Spinal cord (tissue), 10 donors: Measurements from ENCODE around the gene TDRD10. TPM values are rescaled to one million over a fixed set of nuclear protein-coding genes. Genes with fewer than 3 reads are reported as not detected.

Source experiments
- DNase-seq, 6 donors: peaks; one replicate each; pipeline versions ENCODE4 v3.0.0 to v3.0.0-alpha.2; 2013 to 2015; ENCODE audit warnings: low spot score in 6 of 6, low read depth in 4 of 6
- H3K27ac ChIP-seq: one replicate; pipeline ENCODE4 v1.5.1; 2013; ENCODE audit warnings: low read depth, low read length, control low read depth
- H3K27me3 ChIP-seq: one replicate; pipeline ENCODE4 v1.6.1; 2013; ENCODE audit warnings: low read length; ENCODE audit not compliant: control insufficient read depth, insufficient read depth
- H3K36me3 ChIP-seq: one replicate; pipeline ENCODE4 v1.6.1; 2013; ENCODE audit warnings: low read length; ENCODE audit not compliant: control insufficient read depth, insufficient read depth
- H3K4me1 ChIP-seq: one replicate; pipeline ENCODE4 v1.6.1; 2013; ENCODE audit warnings: low read length; ENCODE audit not compliant: control insufficient read depth, insufficient read depth
- H3K4me3 ChIP-seq: one replicate; pipeline ENCODE4 v1.5.1; 2013; ENCODE audit warnings: low read depth, low read length, control low read depth
- H3K9me3 ChIP-seq: one replicate; pipeline ENCODE4 v1.6.1; 2013; ENCODE audit warnings: low read length; ENCODE audit not compliant: control insufficient read depth, insufficient read depth
- WGBS: methylation state at CpG from one replicate; pipeline ENCODE4 v1.1.5; 2013; ENCODE audit warnings: missing lambda C conversion rate; ENCODE audit not compliant: insufficient coverage; 5-methylcytosine and 5-hydroxymethylcytosine counted together
- polyA plus RNA-seq, 2 donors: library from polyadenylated mRNA; unstranded; fragments of 120-200 nt; gene quantifications; one replicate each; pipeline ENCODE4 v1.2.1, GENCODE V29; 2013; ENCODE audit not compliant: insufficient read length in 2 of 2
- total RNA-seq, 2 donors: library from RNA; depleted of rRNA in 1 of 2; stranded (reverse); fragments of 120-200 nt in 1 of 2; fragments of >200 nt in 1 of 2; gene quantifications; one replicate each; pipeline versions ENCODE4 v1.2.3 to v1.2.4, GENCODE V29; 2013 to 2014
- donor health status: healthy.

The TDRD10 gene
- total and polyA plus RNA-seq, 4 donors: 0.40 to 3.1 (median 1.5) TPM

DNA sequence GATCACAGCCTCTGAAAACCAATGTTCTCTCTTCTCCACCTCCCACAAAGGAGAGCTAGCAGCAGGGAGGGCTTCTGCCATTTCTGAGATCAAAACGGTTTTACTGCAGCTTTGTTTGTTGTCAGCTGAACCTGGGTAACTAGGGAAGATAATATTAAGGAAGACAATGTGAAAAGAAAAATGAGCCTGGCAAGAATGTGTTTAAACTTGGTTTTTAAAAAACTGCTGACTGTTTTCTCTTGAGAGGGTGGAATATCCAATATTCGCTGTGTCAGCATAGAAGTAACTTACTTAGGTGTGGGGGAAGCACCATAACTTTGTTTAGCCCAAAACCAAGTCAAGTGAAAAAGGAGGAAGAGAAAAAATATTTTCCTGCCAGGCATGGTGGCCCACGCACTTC lies 35.8 kb upstream of the TDRD10 start:
- no peaks in the 10 kb centered on the region for H3K36me3 ChIP-seq
- peak overlapping the region; percentile 67 for H3K27ac ChIP-seq
- no peak overlapping the region for H3K4me3 ChIP-seq
- H3K4me1 ChIP-seq: peaks cover 22% of the 10 kb centered on the region
- H3K9me3 ChIP-seq: no peaks in the 10 kb centered on the region
- 45% methylated on average over 2 of the region's 3 CpGs for WGBS
- peak in 1 of 6 donors; percentile 14 for DNase-seq
- no peaks in the 10 kb centered on the region for H3K27me3 ChIP-seq

GRCh38 chr1:154466921-154467417 lies 35.0 kb upstream of the TDRD10 start:
- no peak overlapping the region for H3K27ac ChIP-seq
- H3K36me3 ChIP-seq: no peaks in the 10 kb centered on the region
- H3K27me3 ChIP-seq: no peaks in the 10 kb centered on the region
- no peaks in the 10 kb centered on the region for H3K9me3 ChIP-seq
- WGBS: no CpG with 5 or more reads among the region's 8 CpGs
- H3K4me1 ChIP-seq: peaks cover 22% of the 10 kb centered on the region
- H3K4me3 ChIP-seq: no peak overlapping the region
- DNase-seq: no peak

DNA sequence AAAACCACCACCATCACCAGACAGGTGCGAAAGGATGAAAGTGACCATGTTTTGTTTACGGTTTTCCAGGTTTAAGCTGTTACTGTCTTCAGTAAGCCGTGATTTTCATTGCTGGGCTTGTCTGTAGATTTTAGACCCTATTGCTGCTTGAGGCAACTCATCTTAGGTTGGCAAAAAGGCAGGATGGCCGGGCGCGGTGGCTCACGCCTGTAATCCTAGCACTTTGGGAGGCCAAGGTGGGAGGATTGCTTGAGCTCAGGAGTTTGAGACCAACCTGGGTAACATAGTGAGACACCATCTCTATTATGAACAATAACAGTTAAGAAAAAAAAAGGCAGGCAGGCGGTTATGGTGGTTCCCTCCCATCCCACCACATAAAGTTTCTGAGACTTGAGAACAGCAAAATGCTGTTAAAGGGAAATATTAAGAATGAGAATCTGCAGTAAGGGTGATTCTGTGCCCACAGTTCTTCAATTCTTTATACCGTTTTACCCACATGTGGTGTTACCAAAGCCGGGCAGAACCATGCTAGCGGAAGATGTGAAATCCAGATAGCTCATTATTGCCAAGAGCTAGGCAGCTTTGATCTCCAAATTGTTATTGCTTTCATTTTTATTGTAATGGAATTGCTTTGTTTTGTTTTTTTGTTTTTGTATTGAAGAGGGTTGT lies 34.5 kb upstream of the TDRD10 start:
- H3K9me3 ChIP-seq: no peaks in the 10 kb centered on the region

DNA sequence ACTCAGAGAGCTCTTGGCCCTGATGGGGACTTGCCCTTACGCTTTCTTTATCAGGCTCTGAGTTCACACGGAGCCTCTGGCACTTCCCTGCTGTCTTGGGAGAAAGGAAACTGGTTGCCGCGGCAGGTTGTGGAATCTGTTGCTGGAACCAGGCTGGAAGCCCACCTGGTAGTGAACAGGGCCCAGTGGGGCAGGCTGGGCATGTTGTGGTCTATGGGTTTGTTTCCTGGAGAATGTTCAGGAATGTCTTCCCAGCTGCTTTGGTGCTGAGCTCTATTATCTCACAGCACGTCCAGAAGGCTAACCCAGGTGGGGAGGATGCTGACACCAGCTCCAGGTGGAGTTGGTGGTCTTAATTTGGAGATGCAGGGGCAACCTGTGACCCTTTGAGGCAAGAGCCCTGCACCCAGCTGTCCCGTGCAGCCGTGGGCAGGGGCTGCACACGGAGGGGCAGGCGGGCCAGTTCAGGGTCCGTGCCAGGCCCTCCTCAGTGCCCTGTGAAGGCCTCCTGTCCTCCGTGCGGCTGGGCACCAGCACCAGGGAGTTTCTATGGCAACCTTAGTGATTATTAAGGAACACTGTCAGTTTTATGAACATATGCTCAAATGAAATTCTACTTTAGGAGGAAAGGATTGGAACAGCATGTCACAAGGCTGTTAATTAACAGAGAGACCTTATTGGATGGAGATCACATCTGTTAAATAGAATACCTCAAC lies 33.3 kb upstream of the TDRD10 start:
- H3K4me3 ChIP-seq: no peak overlapping the region
- no peaks in the 10 kb centered on the region for H3K27me3 ChIP-seq
- H3K27ac ChIP-seq: no peak overlapping the region
- H3K4me1 ChIP-seq: peaks cover 18% of the 10 kb centered on the region
- 49% methylated on average over 9 of the region's 12 CpGs for WGBS
- no peaks in the 10 kb centered on the region for H3K9me3 ChIP-seq
- DNase-seq: peak in 2 of 6 donors; percentile 23 to 64
- no peaks in the 10 kb centered on the region for H3K36me3 ChIP-seq

More for the DNA sequence above, 34.5 kb upstream of the TDRD10 start:
- no peak for DNase-seq
- H3K27ac ChIP-seq: no peak overlapping the region
- no peaks in the 10 kb centered on the region for H3K27me3 ChIP-seq
- WGBS: 94% methylated on average over 7 of the region's 11 CpGs
- peaks cover 22% of the 10 kb centered on the region for H3K4me1 ChIP-seq
- no peak overlapping the region for H3K4me3 ChIP-seq
- no peaks in the 10 kb centered on the region for H3K36me3 ChIP-seq

DNA sequence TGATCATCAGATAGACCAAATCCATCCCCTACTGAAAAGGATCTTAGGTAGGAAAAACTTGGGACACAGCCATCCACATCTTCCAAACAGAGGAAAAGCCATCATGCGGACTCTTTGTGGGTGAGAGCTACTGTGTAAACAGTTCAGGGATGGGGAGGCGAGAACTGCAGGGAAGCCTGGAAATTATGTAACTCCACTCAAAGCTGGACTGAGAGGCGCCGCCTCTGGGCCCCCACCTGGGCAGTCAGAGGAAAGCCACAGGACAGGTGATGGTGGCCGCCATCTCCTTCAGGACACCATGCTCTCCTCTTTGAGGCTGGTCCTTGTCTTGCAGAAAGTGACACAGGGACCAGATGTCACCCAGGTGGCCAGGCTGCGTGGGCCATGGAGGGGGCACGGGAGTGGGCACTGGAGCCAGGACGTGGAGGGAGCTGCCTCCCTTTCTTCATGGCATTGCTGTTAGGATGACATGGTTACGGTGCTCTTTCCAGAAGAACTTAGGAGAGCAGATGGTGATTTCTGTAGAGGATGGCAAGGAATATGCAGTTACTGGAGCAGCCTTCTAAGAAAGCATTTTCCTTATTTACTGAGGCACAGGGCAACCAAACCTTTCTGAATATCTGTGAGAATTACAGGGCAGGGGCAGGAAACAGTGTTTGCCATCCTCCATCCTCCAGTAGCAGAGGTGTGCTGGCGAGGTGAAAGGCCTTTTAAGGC lies 32.0 kb upstream of the TDRD10 start:
- H3K36me3 ChIP-seq: no peaks in the 10 kb centered on the region
- no peaks in the 10 kb centered on the region for H3K9me3 ChIP-seq
- peak in 1 of 6 donors; percentile 22 for DNase-seq
- peaks cover 27% of the 10 kb centered on the region for H3K4me1 ChIP-seq
- no peaks in the 10 kb centered on the region for H3K27me3 ChIP-seq
- 86% methylated on average over 7 of the region's 10 CpGs for WGBS
- no peak overlapping the region for H3K4me3 ChIP-seq
- H3K27ac ChIP-seq: no peak overlapping the region

GRCh38 chr1:154471304-154471703 lies 30.7 kb upstream of the TDRD10 start:
- 94% methylated on average over 2 of the region's 2 CpGs for WGBS
- Histone ChIP-seq H3K27ac (no peak overlapping the region), H3K36me3 (no peaks in the 10 kb centered on the region), H3K4me1 (peaks cover 25% of the 10 kb centered on the region), H3K9me3 (no peaks in the 10 kb centered on the region), H3K4me3 (no peak overlapping the region), H3K27me3 (no peaks in the 10 kb centered on the region)
- no peak for DNase-seq

GRCh38 chr1:154474802-154475201 lies 27.2 kb upstream of the TDRD10 start:
- DNase-seq: peak in 5 of 6 donors; percentile 44 to 91 (median 71)
- no peaks in the 10 kb centered on the region for H3K27me3 ChIP-seq
- no peaks in the 10 kb centered on the region for H3K9me3 ChIP-seq
- no peak overlapping the region for H3K4me3 ChIP-seq
- H3K36me3 ChIP-seq: no peaks in the 10 kb centered on the region
- WGBS: 43% methylated on average over 1 of the region's 3 CpGs
- peak overlapping the region; percentile 47 for H3K27ac ChIP-seq
- H3K4me1 ChIP-seq: peaks cover 15% of the 10 kb centered on the region

DNA sequence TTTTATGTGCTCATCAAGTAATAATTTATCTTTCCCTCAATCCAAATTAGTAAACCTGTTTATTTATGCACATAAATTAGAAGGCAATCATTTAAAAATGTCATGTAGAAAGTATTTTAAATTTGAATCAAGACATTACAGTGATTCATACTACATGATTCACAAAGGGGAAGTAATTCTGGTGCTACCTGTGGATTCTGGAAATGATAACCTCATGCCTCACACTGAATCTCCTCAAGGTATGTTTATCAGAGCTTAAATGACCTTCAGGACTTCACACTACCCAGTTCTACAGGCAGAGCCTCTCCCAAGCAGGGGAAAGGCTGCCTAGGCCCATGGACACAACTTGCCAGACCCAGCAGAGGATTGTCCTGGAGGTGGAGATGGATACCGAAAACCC lies 25.2 kb upstream of the TDRD10 start:
- H3K36me3 ChIP-seq: no peaks in the 10 kb centered on the region
- no peak overlapping the region for H3K27ac ChIP-seq
- peaks cover 21% of the 10 kb centered on the region for H3K4me1 ChIP-seq
- H3K4me3 ChIP-seq: no peak overlapping the region
- WGBS: 100% methylated on average over 1 of the region's 1 CpG
- DNase-seq: no peak
- H3K27me3 ChIP-seq: no peaks in the 10 kb centered on the region
- no peaks in the 10 kb centered on the region for H3K9me3 ChIP-seq

DNA sequence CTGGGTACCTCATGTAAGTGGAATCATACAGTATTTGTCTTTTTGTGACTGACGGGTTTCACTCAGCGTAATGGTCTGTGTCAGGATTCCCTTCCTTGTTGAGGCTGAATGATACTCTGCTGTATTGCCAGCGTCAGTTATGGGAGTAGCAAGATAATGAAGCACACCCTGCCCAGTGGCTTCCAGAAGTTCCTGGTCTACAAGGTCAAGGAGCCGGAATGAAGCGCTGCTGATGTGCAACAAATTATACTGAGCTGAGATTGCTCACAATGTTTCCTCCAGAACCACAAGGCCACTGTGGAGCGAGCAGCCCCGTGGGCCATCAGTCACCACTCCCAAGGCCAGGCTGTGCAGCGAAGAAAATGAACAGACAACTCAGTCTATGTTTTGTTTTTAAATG lies 24.0 kb upstream of the TDRD10 start:
- Histone ChIP-seq H3K4me1 (peaks cover 21% of the 10 kb centered on the region), H3K4me3 (no peak overlapping the region), H3K27ac (no peak overlapping the region), H3K9me3 (no peaks in the 10 kb centered on the region), H3K27me3 (no peaks in the 10 kb centered on the region), H3K36me3 (no peaks in the 10 kb centered on the region)
- no peak for DNase-seq
- WGBS: 97% methylated on average over 5 of the region's 8 CpGs
